Mononuclear cell (primary cell): Measurements from ENCODE around the gene S100A2. TPM values are rescaled to one million over a fixed set of nuclear protein-coding genes. Genes with fewer than 3 reads are reported as not detected.
"Not testable (repeated sequence)": the region's sequence is repeated elsewhere in the genome, so short reads cannot be mapped to it uniquely, and the experiment has no call there.

Experiments
- H3K27me3 ChIP-seq: 2 replicates; pipeline ENCODE4 v1.6.0; 2011; ENCODE audit warnings: low read length, control low read depth; ENCODE audit not compliant: insufficient read depth
- H3K4me1 ChIP-seq: 2 replicates; pipeline ENCODE4 v1.5.1; 2011; ENCODE audit warnings: mild to moderate bottlenecking, low read length, control low read depth; ENCODE audit not compliant: insufficient read depth
- H3K4me3 ChIP-seq: 2 replicates; pipeline ENCODE4 v1.5.1; 2011; ENCODE audit warnings: mild to moderate bottlenecking, low read length, moderate library complexity
- H3K9me3 ChIP-seq: 2 replicates; pipeline ENCODE4 v1.5.1; 2011; ENCODE audit warnings: low read depth, mild to moderate bottlenecking, control low read depth, low read length
- total RNA-seq: library from RNA; depleted of rRNA; stranded (reverse); fragments of >200 nt; gene quantifications from one replicate; pipeline ENCODE4 v1.2.3, GENCODE V29; 2012

Gene S100A2
- total RNA-seq, 1 donor, result 0.21 TPM

GRCh38 chr1:153606194-153606593, 40.5 kb upstream of the S100A2 start:
- H3K4me1 ChIP-seq, result peaks cover 23% of the 10 kb centered on the region
- no peak overlapping the region for H3K4me3 ChIP-seq
- H3K27me3 ChIP-seq, result no peaks in the 10 kb centered on the region
- no peaks in the 10 kb centered on the region for H3K9me3 ChIP-seq

- no peaks in the 10 kb centered on the region for H3K27me3 ChIP-seq
- no peaks in the 10 kb centered on the region for H3K9me3 ChIP-seq
- no peak overlapping the region for H3K4me3 ChIP-seq
- H3K4me1 ChIP-seq, result peaks cover 29% of the 10 kb centered on the region
Observed at GRCh38 chr1:153602749-153603148, 37.1 kb upstream of the S100A2 start.

GRCh38 chr1:153599847-153600246, 34.2 kb upstream of the S100A2 start:
- no peaks in the 10 kb centered on the region for H3K27me3 ChIP-seq
- H3K9me3 ChIP-seq, result no peaks in the 10 kb centered on the region
- H3K4me3 ChIP-seq, result no peak overlapping the region
- peaks cover 37% of the 10 kb centered on the region for H3K4me1 ChIP-seq

- H3K9me3 ChIP-seq, result no peaks in the 10 kb centered on the region
- H3K27me3 ChIP-seq, result no peaks in the 10 kb centered on the region
- no peak overlapping the region for H3K4me3 ChIP-seq
- H3K4me1 ChIP-seq, result peaks cover 37% of the 10 kb centered on the region
Observed at GRCh38 chr1:153598309-153599172, 32.9 kb upstream of the S100A2 start.

- no peaks in the 10 kb centered on the region for H3K27me3 ChIP-seq
- no peaks in the 10 kb centered on the region for H3K9me3 ChIP-seq
- no peak overlapping the region for H3K4me3 ChIP-seq
- peaks cover 37% of the 10 kb centered on the region for H3K4me1 ChIP-seq
Observed at GRCh38 chr1:153597206-153597605, 31.6 kb upstream of the S100A2 start.

GRCh38 chr1:153592748-153593147, 27.1 kb upstream of the S100A2 start:
- Histone ChIP-seq H3K4me1 (peaks cover 8% of the 10 kb centered on the region), H3K27me3 (no peaks in the 10 kb centered on the region), H3K9me3 (no peaks in the 10 kb centered on the region), H3K4me3 (no peak overlapping the region)

- Histone ChIP-seq H3K4me1 (no peaks in the 10 kb centered on the region), H3K4me3 (no peak overlapping the region), H3K9me3 (no peaks in the 10 kb centered on the region), H3K27me3 (no peaks in the 10 kb centered on the region)
Observed at GRCh38 chr1:153588482-153588881, 22.8 kb upstream of the S100A2 start.

GRCh38 chr1:153588033-153588432, 22.4 kb upstream of the S100A2 start:
- not testable (repeated sequence) for H3K9me3 ChIP-seq, H3K4me1 ChIP-seq, H3K4me3 ChIP-seq, H3K27me3 ChIP-seq

- Histone ChIP-seq H3K27me3 (no peaks in the 10 kb centered on the region), H3K4me1 (no peaks in the 10 kb centered on the region), H3K4me3 (no peak overlapping the region), H3K9me3 (no peaks in the 10 kb centered on the region)
Observed at GRCh38 chr1:153587314-153587713, 21.7 kb upstream of the S100A2 start.

GRCh38 chr1:153586347-153586746, 20.7 kb upstream of the S100A2 start:
- no peaks in the 10 kb centered on the region for H3K4me1 ChIP-seq
- no peaks in the 10 kb centered on the region for H3K27me3 ChIP-seq
- H3K4me3 ChIP-seq, result no peak overlapping the region
- no peaks in the 10 kb centered on the region for H3K9me3 ChIP-seq

GRCh38 chr1:153585006-153585405, 19.4 kb upstream of the S100A2 start:
- Histone ChIP-seq H3K27me3 (no peaks in the 10 kb centered on the region), H3K4me3 (no peak overlapping the region), H3K9me3 (no peaks in the 10 kb centered on the region), H3K4me1 (no peaks in the 10 kb centered on the region)

GRCh38 chr1:153583976-153584375, 18.3 kb upstream of the S100A2 start:
- Histone ChIP-seq H3K27me3 (no peaks in the 10 kb centered on the region), H3K4me3 (no peak overlapping the region), H3K9me3 (no peaks in the 10 kb centered on the region), H3K4me1 (no peaks in the 10 kb centered on the region)

GRCh38 chr1:153583514-153583913, 17.9 kb upstream of the S100A2 start:
- not testable (repeated sequence) for H3K4me1 ChIP-seq, H3K9me3 ChIP-seq, H3K4me3 ChIP-seq, H3K27me3 ChIP-seq

GRCh38 chr1:153582836-153583235, 17.2 kb upstream of the S100A2 start:
- not testable (repeated sequence) for H3K9me3 ChIP-seq, H3K27me3 ChIP-seq, H3K4me1 ChIP-seq, H3K4me3 ChIP-seq

GRCh38 chr1:153578936-153579335, 13.3 kb upstream of the S100A2 start:
- Histone ChIP-seq H3K9me3 (no peaks in the 10 kb centered on the region), H3K4me3 (no peak overlapping the region), H3K4me1 (peaks cover 6% of the 10 kb centered on the region), H3K27me3 (no peaks in the 10 kb centered on the region)

- H3K27me3 ChIP-seq, result no peaks in the 10 kb centered on the region
- peaks cover 10% of the 10 kb centered on the region for H3K4me1 ChIP-seq
- no peaks in the 10 kb centered on the region for H3K9me3 ChIP-seq
- no peak overlapping the region for H3K4me3 ChIP-seq
Observed at GRCh38 chr1:153578490-153578889, 12.8 kb upstream of the S100A2 start.
